CD1c-positive myeloid dendritic cell (primary cell): ENCODE data around the gene GART.
"Not testable (repeated sequence)": the region's sequence is repeated elsewhere in the genome, so short reads cannot be mapped to it uniquely, and the experiment has no call there.

Experiments
- DNase-seq: peaks from one replicate; pipeline ENCODE4 v3.0.0-alpha.2; 2016; ENCODE audit errors: extremely low spot score

The GART gene

DNA sequence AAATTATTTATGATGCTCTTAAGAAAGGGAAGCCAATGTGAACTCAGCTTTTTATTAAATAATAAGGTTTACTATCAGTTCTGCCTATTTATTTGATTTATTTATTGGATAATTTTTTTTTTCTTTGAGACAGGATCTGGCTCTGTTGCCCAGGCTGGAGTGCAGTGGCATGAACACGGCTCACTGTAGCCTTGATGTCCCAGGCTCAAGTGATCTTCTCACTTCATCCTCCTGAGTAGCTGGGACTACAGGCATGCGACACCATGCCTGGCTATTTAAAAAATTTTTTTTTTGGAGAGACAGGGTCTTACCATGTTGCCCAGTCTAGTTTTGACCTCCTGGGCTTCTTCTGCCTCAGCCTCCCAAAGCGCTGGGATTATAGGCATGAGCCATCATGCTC lies 29.4 kb downstream of the GART start:
- no peak for DNase-seq

DNA sequence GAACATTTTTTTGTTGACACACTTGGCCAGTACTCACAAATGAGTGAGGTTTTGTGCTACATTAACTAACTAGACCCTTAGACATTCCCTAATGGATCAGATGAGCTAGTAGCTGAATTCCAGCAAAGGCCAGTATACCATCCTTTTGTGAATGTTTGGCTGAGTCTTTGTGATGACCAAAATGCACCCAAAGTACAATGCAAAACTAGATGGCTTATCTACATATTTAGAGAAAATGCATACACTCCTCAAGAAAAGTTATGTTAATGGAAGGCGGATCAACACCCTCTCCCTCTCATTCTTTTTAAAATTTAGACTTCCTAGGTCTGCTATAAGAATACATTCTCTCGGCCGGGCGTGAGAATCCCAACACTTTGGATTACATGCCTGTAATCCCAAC lies 30.3 kb downstream of the GART start:
- no peak for DNase-seq

DNA sequence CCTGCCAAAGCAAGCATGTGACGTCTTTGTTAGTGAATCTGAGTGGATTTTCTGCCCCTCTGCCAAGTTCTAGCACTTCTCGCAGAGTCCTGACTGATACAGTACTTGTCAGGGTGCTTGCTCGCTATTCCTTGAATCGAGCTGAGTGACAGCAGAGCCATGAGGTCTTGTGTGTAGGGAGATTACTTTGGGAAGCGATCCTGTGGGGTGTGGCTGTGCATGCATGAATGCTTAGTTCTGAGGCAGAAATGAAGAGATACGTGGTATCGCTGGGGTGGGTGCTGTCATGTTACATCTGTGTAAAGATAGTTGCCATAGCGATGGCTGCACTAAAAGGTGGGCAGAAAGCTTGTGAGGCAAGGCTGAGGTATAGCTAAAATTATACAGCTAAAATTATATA lies 31.1 kb downstream of the GART start:
- DNase-seq: no peak

DNA sequence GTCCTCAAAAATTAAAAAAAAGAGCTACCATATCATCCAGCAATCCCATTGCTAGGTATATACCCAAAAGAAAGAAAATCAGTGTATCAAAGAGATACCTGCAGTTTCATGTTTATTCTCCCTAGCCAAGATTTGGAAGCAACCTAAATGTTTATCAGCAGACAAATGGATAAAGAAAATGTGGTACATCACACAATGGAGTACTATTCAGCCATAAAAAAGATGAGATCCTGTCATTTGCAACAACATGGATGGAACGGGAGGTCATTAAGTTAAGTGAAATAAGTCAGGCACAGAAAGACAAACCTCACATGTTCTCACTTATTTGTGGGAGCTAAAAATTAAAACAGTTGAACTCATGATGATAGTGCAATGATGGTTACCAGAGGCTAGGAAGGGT lies 34.9 kb downstream of the GART start:
- DNase-seq: not testable (repeated sequence)

DNA sequence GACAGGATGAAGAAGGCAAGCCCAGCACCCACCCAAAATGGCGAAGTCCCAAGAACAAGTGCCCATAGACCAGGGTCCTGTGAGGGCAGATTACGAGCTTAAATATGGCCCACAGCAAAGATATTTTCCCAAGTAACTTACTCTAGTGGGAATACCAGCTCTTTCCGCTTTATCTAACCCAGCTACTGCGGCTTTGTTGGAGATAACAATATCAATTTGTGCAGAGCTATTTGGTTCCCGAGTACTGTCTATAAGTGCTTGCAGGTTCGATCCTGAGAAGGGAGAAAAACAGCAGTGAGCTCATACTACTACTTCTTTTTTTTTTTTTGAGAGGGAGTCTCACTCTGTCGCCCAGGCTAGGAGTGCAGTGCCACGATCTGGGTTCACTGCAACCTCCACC lies 36.1 kb downstream of the GART start:
- DNase-seq: no peak

DNA sequence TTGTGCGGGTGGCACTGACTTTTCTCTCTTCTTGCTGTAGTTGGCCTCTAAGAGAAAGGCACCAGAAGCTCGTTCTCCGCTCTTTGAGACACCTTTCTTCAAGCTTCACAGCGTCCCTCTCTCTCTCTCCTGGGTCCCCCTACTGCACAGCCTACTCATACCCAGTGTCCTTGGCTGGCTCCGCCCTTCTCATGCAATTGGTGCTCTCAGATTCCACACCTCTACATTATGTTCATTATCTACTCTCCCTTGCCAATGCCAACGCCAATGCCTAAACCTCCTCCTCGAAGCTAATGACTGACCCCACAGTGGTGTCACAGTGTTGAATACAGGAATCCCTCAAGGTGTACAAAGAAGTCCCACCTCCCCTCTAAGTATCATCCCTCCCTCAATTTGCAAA lies 45.6 kb downstream of the GART start:
- no peak for DNase-seq

DNA sequence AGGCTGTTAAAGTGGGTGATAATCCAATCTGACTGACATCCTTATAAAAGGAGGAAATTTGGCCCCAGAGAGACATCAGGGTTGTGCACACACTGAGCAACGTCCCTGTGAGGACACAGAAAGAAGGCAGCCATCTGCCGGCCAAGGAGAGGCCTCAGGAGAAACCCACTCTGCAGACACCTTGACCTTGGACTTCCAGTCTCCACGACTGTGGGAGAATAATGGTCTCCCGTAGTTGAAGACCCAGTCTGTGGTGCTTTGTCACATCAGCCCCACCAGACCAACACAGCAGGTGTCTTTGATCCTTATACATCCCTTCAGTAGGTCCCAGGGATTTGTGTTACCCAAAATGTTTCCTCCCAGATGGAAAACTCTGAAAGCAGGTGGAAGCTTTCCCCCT lies 46.2 kb downstream of the GART start:
- DNase-seq: no peak

DNA sequence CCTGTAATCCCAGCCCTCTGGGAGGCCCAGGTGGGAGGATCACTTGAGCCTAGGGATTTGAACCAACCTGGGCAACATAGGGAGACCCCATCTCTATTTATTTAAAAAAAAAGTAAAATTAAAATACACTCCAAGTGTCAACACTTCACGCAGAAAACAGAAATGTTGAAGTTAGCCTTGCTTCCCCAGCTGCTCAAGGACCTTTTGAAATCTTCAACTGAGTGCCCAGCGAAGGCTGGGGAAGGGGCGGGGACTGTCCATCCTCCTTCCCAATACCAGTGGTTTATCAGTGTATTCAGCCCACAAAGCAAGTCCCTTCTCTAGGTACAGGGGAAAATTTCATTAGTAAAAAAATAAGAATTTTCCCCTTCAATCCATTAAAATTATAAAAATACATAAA lies 48.2 kb downstream of the GART start:
- DNase-seq: no peak

DNA sequence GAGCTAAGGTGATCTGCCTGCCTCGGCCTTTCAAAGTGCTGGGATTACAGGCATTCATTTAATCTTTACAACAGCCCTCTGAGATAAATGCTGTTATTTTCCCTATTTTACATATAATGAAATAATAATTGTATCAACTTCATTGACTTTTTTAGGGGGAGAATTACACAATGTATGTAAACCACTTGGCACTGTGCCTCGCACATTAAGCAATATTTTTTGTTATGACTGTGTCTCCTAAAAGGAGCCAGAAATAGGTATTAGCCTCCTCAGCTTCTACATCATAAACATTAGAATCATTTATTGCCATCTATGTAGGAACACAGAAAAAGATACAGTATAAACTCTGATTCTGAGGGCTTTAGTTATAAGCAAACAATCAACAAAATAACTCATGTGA lies 49.3 kb downstream of the GART start:
- DNase-seq: peak; percentile 42

DNA sequence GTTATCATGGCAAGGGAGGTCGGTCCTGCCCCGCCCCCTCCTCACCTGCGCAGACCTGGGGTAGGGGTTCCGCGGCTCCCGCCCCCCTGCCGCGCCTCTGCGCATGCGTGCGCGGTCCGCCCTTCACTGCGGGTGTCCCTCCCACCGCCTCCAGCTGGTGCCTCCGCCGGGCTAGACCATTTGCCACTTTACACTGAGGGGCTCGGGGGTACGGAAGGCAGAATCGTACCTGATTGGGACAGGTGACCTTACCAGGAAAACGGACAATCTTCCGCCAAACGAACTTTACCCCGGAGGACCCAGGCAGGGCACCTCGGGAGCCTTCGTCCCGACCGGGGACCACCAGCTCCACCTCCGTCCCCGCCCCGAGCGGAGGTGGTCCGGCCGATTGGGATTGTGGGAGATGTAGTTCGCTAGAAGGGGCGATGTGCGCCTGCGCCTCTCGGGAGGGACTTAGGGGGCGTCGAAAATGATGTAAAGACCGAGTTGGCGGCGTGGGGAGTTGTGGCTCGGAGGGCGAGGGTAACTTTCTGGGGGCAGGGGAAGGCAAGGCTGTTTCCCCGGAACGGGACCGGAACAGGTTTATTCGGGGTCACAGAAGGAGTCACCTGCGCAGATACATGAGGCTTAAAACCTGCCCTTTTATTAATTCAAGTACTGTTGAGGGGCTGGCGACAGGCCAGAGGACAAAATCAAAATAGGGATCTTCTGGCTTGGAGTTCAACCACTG lies 50.4 kb downstream of the GART start, which contains the start of gene DNAJC28:
TSS of gene DNAJC28 (minus strand) at position 344 of the 730 bp plus-strand sequence. CDS start 2,323 bp downstream, outside the sequence.
- DNase-seq: peak; percentile 97

DNA sequence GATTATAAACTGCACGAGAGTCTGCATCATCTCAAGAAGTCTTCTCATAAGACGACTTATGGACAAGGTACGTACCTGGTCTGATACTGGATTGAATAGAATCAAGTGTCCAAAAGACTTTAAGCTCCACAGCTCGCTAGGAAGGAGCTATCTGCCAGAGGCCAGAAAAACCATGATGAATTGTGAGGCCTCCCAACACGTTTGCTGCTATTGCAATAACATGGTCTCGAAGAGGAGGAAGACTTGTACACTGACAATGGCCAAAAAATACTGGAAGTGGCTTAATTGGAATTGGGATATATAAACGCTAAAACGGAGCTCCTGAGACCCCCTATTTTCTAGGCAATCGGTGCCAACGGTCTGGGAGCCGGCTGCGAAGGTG lies 50.9 kb downstream of the GART start:
- no peak for DNase-seq

DNA sequence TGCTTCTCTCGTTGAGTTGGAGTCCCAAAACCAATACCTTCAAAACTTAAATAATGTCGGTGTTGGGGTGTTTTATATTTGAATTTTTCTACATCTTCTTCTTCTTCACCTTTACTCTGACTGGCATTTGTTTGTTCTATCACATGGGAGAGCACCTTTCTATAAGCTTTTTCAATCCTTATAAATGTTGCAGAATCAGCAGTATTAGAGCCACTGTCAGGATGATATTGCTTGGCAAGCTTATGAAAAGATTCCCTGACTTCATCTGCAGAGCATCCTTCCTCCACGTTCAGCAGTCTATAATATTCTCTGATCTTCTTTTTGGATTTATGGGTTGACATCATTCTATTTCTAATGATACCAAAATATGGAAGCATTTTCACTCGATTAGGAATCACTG lies 53.0 kb downstream of the GART start:
- no peak for DNase-seq

DNA sequence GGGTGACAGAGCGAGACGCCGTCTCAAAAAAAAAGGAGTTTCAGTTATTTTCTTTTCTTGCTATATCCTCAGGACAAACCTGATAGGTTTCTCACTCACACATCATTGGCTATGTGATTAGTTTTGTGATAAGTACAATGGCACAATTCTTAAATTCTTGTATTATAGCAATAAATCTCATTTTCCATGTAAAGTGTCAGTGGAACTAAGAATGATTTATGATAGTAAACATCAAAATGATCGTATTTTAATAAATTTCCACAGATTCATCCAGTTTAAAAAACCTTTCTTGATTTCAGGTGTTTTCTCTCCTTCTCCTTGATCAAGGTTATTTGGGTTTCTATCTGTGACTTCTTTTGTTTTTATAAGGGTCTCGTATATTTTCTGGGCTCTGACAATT lies 53.9 kb downstream of the GART start:
- DNase-seq: no peak

DNA sequence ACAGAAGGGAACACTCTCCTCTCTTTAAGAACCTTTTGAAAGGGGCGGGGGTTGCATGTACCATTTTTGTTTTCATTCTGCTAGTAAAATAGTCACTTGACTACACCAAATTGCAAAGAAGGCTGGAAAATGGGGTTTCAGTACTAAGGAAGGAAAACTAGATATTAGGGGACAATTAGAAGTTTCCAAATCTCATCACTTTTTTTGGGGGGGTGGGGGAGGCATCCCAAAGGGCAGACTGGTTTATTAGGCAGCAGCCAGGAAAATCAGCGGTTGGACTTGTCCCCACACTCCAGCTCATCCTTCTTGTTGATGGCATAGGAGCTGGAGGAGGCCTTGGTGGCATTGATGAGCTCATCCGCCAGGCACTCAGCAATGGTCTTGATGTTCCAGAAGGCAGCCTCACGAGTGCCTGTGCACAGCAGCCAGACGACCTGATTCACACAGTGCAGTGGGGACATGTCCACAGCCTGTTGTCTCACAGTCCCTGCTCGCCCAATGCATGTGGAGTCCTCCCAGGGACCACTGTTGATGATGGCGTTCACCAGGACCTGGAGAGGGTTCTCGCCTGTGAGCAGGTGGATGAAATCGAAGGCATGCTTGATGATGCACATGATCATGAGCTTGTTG lies 60.5 kb downstream of the GART start:
- DNase-seq: no peak

DNA sequence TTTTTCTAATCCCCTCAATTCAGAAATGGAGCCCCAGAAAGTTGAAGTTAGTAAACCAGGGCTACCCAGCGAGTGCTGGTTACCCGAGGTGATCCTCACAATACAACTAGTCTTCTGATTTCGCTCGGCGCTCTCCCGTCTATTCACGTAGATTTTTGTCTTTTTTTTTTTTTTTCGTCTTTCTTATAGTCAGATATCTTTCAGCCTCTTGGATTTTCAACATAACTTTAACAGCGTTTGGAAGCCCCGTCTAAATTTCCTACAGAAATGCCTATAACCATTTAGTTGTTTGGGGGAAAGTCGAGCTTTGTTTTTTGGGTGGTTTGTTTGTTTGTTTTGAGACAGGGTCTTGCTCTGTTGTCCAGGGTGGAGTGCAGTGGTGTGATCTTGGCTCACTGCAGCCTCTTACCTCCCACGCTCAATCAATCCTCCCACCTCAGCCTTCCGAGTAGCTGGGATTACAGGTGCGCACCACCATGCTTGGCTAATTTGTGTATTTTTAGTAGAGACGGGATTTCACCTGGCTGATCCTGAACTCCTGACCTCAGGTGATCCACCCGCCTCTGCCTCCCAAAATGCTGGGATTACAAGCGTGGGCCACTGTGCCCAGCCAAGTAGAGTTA lies 61.3 kb downstream of the GART start:
- DNase-seq: no peak

DNA sequence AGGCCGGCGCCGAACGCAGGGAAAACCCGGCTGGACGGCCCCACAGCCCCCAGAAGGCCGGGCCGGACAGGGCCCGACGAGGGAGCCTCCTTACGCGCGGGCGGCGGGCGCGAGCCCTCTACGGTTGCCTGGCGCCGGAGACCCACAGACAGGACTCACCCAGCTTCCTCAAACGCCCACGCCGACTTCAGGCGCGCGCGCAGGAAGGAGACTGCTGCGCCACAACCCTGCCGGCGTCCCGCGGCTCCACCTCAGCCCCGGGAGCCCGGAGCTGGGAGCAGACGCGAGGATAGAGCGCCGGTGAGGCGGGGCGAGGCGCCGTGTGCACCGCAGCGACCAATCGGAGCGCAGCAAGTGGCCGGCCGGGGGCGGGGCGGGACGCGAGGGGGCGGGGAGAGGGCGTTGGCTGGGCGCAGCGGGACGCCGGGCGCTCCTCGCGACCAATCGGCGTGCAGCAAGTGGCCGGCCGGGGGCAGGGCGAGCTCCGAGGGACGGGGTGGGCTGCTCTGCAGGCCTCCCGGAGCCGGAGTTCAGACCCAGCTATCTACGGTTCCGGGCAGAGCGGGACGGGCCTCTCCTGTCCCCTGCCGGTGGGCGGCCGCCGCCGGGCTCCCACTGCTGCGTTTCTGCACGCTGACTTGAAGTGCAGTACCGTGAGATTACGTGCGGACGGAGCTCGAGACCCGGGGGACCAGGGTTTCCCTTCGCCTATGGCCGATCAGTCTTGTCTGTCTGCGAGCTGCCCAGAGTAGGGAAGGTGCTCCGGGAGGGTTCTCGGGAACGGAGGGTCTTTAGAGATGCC lies 62.0 kb downstream of the GART start, which contains the start of gene TMEM50B:
TSS of gene TMEM50B (minus strand) at position 296 of the 802 bp plus-strand sequence. CDS start 11,089 bp downstream, outside the sequence.
- peak; percentile 99 for DNase-seq

DNA sequence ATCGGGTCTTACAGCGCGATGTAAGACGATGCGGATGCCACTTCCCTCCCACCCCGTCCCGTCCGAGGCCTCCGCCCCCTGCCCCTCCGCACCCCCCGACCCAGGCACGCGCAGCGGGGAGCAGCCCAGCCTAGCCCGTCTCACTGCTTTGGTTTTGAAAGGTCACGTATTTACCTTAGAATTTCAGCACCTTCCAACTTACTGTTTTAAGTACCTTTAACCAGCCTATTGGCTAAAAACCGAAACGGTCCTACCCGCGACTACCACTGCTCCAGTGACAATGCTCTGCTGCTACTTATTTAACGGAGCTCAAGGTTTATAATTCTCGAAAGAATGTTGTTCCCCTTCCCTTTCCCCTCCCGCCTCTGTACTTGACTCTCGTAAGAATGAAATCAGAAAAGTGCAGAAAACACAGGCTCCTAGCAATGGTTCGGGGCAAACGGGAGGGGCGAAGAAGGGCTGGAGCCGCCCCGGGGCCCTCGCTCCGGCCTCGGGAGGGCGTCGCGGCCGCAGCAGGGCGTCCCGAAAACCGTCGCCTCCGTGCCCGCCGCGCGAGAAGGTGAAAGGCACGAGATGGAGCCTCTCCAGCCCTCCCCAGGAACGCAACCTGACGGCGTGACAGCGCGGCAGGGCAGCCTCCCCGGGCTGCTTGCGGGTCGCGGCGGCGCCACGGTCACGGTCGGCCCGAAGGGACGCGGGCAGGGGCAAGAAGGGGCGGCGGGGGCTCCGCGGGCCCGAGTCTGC lies 62.8 kb downstream of the GART start:
- peak; percentile 59 for DNase-seq

DNA sequence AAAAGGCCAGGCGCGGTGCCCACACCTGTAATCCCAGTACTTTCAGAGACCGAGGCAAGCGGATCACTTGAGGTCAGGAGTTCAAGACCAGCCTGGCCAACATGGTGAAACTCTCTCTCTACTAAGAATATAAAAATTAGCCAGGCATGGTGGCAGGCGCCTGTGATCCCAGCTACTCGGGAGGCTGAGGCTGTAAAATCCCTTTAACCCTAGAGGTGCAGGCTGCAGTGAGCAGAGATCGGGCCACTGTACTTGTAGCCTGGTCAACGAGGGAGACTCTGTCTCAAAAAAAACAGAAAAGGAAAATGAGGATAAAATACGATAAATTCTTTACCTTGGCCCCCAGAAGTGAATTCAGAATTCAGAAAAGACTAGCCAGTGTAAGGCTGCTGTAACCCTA lies 63.7 kb downstream of the GART start:
- no peak for DNase-seq

DNA sequence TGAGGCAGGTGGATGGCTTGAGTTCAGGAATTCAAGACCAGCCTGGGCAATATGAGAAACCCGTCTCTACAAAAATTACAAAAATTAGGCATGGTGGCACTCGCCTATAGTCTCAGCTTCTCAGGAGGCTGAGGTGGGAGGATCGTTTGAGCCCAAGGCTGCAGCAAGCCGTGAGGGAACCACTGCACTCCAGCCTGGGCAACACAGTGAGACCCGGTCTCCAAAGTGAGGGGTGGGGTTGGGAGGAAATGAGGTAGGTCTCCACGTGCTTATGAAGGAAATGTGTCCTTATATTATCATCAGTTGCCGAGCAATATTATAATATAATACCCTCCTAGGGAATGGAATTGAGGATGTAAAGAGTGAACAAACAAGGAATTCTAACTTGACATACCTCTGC lies 64.9 kb downstream of the GART start:
- no peak for DNase-seq

DNA sequence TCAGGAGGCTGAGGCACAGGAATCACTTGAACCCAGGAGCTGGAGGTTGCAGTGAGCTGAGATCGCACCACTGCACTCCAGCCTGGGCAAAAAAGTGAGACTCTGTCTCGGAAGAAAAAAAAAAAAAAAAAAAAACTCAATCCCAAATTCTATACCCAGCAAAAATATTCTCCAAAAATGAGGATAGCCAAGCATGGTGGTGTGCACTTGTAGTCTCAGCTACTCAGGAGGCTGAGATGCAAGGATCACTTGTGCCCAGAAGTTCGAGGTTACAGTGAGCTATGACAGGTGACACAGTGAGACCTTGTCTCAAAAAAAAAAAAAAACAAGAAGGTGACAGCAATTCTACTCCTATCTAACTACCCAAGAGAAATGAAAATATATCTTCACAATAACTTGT lies 68.6 kb downstream of the GART start:
- no peak for DNase-seq

DNA sequence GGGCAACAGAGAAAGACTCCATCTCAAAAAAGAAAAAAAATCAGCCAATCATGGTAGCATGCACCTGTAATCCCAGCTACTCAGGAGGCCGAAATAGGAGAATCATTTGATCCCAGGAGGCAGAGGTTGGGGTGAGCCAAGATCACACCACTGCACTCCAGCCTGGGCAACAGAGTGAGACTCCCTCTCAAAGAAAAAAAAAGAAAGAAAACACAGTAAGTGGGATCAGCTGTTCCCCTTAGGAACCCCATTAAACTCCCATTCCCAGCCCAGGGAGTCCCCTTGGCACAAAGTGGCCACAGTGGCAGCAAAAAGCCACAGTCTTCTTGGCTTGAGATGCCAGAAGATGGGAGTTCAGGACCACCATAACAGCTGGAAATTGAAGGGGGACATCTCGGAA lies 71.2 kb downstream of the GART start:
- no peak for DNase-seq

DNA sequence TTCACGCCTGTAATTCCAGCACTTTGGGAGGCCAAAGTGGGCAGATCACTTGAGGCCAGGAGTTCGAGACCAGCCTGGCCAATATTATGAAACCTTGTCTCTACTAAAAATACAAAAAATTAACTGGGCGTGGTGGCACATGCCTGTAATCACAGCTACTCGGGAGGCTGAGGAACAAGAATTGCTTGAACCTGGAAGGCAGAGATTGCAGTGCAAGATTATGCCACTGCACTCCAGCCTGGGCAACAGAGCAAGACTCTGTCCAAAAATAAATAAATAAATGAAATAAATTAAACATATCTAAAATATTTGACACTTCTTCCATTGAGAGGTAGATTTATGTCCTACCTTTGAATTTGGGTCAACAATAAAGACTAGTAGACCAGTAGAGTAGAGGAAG lies 72.7 kb downstream of the GART start:
- DNase-seq: not testable (repeated sequence)
